K562 (cell line): ENCODE results near the gene AKNA. TPM values are rescaled to one million over a fixed set of nuclear protein-coding genes. Genes with fewer than 3 reads are reported as not detected.

Experiments used
- BRF1 ChIP-seq: IDR thresholded peaks from 3 replicates; pipeline ENCODE4 v1.6.1; 2011; ENCODE audit warnings: borderline replicate concordance, mild to moderate bottlenecking; ENCODE audit not compliant: insufficient read length; ENCODE audit errors: extremely low read depth
- CBX8 ChIP-seq: fragments of 200-600 bp; sonication (generic); IDR thresholded peaks from 2 replicates; pipeline ENCODE4 v1.6.1; 2012; ENCODE audit warnings: borderline replicate concordance, mixed run types, low read depth, mild to moderate bottlenecking, moderate library complexity, mixed read lengths, low read length, control low read depth, inconsistent platforms; ENCODE audit not compliant: poor library complexity, severe bottlenecking; ENCODE audit errors: extremely low read depth
- ETV5 ChIP-seq: sonication (generic); formaldehyde crosslinking; IDR thresholded peaks from 2 replicates; pipeline ENCODE4 v1.4.0; 2020; ENCODE audit warnings: low read depth, mild to moderate bottlenecking, missing genetic modification reagents
- HCFC1 ChIP-seq: IDR thresholded peaks from 2 replicates; pipeline ENCODE4 v1.6.1; 2012; ENCODE audit warnings: low read depth, low read length, improper control_type of control experiment
- HDAC2 ChIP-seq: fragments of 450-650 bp; IDR thresholded peaks from 2 replicates; pipeline ENCODE4 v1.6.1; 2016; ENCODE audit warnings: mild to moderate bottlenecking
- HLTF ChIP-seq: fragments of 450-650 bp; IDR thresholded peaks from 2 replicates; pipeline ENCODE4 v1.6.1; 2016
- HMGN3 ChIP-seq: IDR thresholded peaks from 2 replicates; pipeline ENCODE4 v1.6.1; 2011; ENCODE audit warnings: borderline replicate concordance, low read depth, mild to moderate bottlenecking, mixed read lengths, low read length; ENCODE audit not compliant: insufficient read length; ENCODE audit errors: extremely low read depth
- KHSRP ChIP-seq: fragments of 450-650 bp; IDR thresholded peaks from 2 replicates; pipeline ENCODE4 v1.6.1; 2017
- L3MBTL2 ChIP-seq: fragments of 450-650 bp; IDR thresholded peaks from 2 replicates; pipeline ENCODE4 v1.6.1; 2016; ENCODE audit warnings: mild to moderate bottlenecking, moderate library complexity
- MYC ChIP-seq, 2 experiments: fragments of 250-450 bp in 1 of 2; sonication (Bioruptor Pico) in 1 of 2; IDR thresholded peaks; 2 replicates each; pipeline versions ENCODE4 v1.5.1 to v1.6.1; 2012 to 2021; ENCODE audit warnings: low read depth in 2 of 2, borderline replicate concordance in 1 of 2, improper control_type of control experiment in 1 of 2, low read length in 1 of 2, mild to moderate bottlenecking in 1 of 2, moderate library complexity in 1 of 2
- NFE2L1 ChIP-seq: fragments of 450-650 bp; IDR thresholded peaks from 2 replicates; pipeline ENCODE4 v1.6.1; 2016; ENCODE audit warnings: missing genetic modification characterization, low read depth, mild to moderate bottlenecking, missing compliant biosample characterization, moderate library complexity, borderline replicate concordance
- PRMT5 ChIP-seq: sonication (generic); formaldehyde crosslinking; IDR thresholded peaks from 2 replicates; pipeline ENCODE4 v1.5.0; 2020; ENCODE audit warnings: missing genetic modification reagents
- PRPF4 ChIP-seq: fragments of 200-400 bp; formaldehyde crosslinking; IDR thresholded peaks from one replicate; pipeline ENCODE4 v1.6.1; 2017; ENCODE audit warnings: low read length, low read depth, mild to moderate bottlenecking; ENCODE audit not compliant: insufficient read depth, poor library complexity, severe bottlenecking
- PURB ChIP-seq: sonication (generic); formaldehyde crosslinking; IDR thresholded peaks from 2 replicates; pipeline ENCODE4 v1.9.0; 2021; ENCODE audit warnings: low read depth, mild to moderate bottlenecking, missing genetic modification reagents
- SIRT6 ChIP-seq: IDR thresholded peaks from one replicate; pipeline ENCODE4 v1.6.1; 2012; ENCODE audit warnings: low read depth, mild to moderate bottlenecking, control low read depth, inconsistent platforms, low read length, moderate library complexity
- SMARCA5 ChIP-seq: fragments of 450-650 bp; IDR thresholded peaks from 2 replicates; pipeline ENCODE4 v1.6.1; 2016
- SREBF1 ChIP-seq: fragments of 150-350 bp; IDR thresholded peaks from 2 replicates; pipeline ENCODE4 v1.6.1; 2014; ENCODE audit warnings: antibody characterized with exemption, low read depth, low read length, borderline replicate concordance
- SRSF3 ChIP-seq: fragments of 200-400 bp; formaldehyde crosslinking; IDR thresholded peaks from 2 replicates; pipeline ENCODE4 v1.6.1; 2016; ENCODE audit warnings: mild to moderate bottlenecking, low read length, moderate library complexity; ENCODE audit not compliant: insufficient read depth
- TAL1 ChIP-seq: fragments of 450-650 bp; IDR thresholded peaks from 2 replicates; pipeline ENCODE4 v1.6.1; 2016; ENCODE audit warnings: mild to moderate bottlenecking
- ZKSCAN1 ChIP-seq: fragments of 150-350 bp; IDR thresholded peaks from 2 replicates; pipeline ENCODE4 v1.6.1; 2016; ENCODE audit warnings: low read depth, low read length
- ZNF23 ChIP-seq: fragments of 250-450 bp; sonication (Bioruptor Pico); IDR thresholded peaks from 2 replicates; pipeline ENCODE4 v1.4.0; 2020; ENCODE audit warnings: mild to moderate bottlenecking
- ZNF311 ChIP-seq: fragments of 250-450 bp; sonication (Bioruptor Pico); IDR thresholded peaks from 2 replicates; pipeline ENCODE4 v1.4.0; 2020; ENCODE audit warnings: mild to moderate bottlenecking, moderate library complexity
- polyA plus RNA-seq, 8 experiments: library from polyadenylated mRNA; depleted of rRNA in 4 of 8; stranded (reverse) in 5 of 8; unstranded in 3 of 8; fragments of >200 nt; fragmentation: Nextera tagmentation in 2 of 8; fragmentation: Illumina TruSeq in 1 of 8; extraction: Ambion mirVana in 2 of 8; extraction: Trizol in 1 of 8; gene quantifications; 2 replicates each; pipeline versions ENCODE4 v1.2.1 to v1.2.3, GENCODE V29; 2011 to 2014; ENCODE audit warnings: inconsistent platforms in 1 of 8, missing spikeins in 1 of 8
- total RNA-seq, 7 experiments: library from RNA; depleted of rRNA in 6 of 7; stranded (reverse); fragments of >200 nt in 6 of 7; fragmentation: Illumina TruSeq in 2 of 7; extraction: Trizol in 2 of 7; gene quantifications; 2 replicates each; pipeline versions ENCODE4 v1.2.1 to v1.2.3, GENCODE V29; 2011 to 2021; ENCODE audit warnings: low replicate concordance in 1 of 7
- TF ChIP-seq, protein P1 (sequence below): sonication (generic); formaldehyde crosslinking; IDR thresholded peaks from 2 replicates; pipeline ENCODE4 v1.9.0; 2022; ENCODE audit warnings: mild to moderate bottlenecking, missing genetic modification reagents
- TF ChIP-seq, protein P2 (sequence below), 3 experiments: IDR thresholded peaks in 2 of 3; conservative IDR thresholded peaks in 1 of 3; 2 replicates each; pipeline ENCODE4 v1.5.1; 2011 to 2012; ENCODE audit warnings: low read length in 3 of 3, mild to moderate bottlenecking in 3 of 3, control low read depth in 2 of 3, improper control_type of control experiment in 1 of 3, inconsistent platforms in 1 of 3, low read depth in 1 of 3, mixed read lengths in 1 of 3, moderate library complexity in 1 of 3; ENCODE audit not compliant: insufficient read depth in 2 of 3
- TF ChIP-seq, protein P3 (sequence below): IDR thresholded peaks from 2 replicates; pipeline ENCODE4 v1.6.1; 2014; ENCODE audit warnings: antibody characterized with exemption

AKNA gene
- total and polyA plus RNA-seq, 9 of the 15 experiments (the other 6 are each of a cell fraction or from before 2014, with no cell fraction given), result 0.29 to 20.5 (median 3.9) TPM

DNA sequence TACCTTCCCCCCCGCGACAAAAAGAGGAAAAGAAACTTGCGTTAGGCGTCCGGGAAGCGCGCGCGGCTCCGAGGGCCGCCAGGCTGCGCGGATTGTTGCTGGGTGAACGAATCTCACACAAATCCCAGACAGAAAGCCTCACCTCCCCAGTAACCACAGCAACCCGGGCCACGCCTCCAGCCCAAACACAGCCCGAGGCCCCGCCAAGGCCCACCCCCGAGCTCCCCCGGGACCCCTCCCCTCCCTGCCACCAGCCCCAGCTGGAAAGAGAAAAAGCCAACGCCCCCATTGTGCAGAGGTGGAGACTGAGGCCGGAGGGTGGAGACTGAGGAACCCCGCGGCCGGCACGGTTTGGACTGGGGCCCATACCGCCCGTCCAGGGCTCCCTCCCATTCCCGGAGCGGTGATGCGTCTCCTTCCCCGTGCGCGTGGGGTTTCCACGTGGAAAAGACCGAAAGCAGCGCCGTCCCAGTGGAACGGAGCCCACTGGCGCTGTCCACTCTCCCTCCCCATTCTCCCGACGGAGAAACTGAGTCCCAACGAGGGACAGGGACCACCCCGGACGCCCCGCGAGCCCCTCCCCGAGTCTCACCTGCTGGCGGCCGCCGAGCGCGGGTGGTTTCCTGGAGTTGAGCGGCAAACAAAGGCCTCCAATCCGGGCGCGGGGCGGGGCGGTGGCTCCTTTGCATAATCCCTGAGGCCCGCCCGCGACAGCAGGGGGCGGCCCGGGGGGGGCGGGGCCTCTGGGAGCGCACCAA lies 10.2 kb upstream of the AKNA start (continued):
- TF ChIP-seq ZKSCAN1 (no peak), HLTF (no peak), MYC (IDR thresholded peaks at IDR 0.05; ENCODE audit: low read depth, low read length) (peak; percentile 14; the same call in 1 of the 2 replicates), MYC (CRISPR knock-in tag; IDR thresholded peaks at IDR 0.05; ENCODE audit: borderline replicate concordance, low read depth) (no peak), SRSF3 (no peak), ZNF311 (CRISPR knock-in tag) (no peak), TAL1 (no peak), PURB (CRISPR knock-in tag) (no peak), BRF1 (no peak), SMARCA5 (peak; percentile 94), L3MBTL2 (peak; percentile 57), PRMT5 (no peak), HCFC1 (no peak), ZNF23 (CRISPR knock-in tag) (no peak), SREBF1 (no peak), HMGN3 (peak; percentile 29), PRPF4 (no peak), NFE2L1 (no peak), ETV5 (no peak), CBX8 (no peak), KHSRP (no peak), HDAC2 (peak; percentile 91), SIRT6 (no peak)
- TF ChIP-seq, protein P1, sequence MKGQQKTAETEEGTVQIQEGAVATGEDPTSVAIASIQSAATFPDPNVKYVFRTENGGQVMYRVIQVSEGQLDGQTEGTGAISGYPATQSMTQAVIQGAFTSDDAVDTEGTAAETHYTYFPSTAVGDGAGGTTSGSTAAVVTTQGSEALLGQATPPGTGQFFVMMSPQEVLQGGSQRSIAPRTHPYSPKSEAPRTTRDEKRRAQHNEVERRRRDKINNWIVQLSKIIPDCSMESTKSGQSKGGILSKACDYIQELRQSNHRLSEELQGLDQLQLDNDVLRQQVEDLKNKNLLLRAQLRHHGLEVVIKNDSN, result no peak
- TF ChIP-seq, protein P2, sequence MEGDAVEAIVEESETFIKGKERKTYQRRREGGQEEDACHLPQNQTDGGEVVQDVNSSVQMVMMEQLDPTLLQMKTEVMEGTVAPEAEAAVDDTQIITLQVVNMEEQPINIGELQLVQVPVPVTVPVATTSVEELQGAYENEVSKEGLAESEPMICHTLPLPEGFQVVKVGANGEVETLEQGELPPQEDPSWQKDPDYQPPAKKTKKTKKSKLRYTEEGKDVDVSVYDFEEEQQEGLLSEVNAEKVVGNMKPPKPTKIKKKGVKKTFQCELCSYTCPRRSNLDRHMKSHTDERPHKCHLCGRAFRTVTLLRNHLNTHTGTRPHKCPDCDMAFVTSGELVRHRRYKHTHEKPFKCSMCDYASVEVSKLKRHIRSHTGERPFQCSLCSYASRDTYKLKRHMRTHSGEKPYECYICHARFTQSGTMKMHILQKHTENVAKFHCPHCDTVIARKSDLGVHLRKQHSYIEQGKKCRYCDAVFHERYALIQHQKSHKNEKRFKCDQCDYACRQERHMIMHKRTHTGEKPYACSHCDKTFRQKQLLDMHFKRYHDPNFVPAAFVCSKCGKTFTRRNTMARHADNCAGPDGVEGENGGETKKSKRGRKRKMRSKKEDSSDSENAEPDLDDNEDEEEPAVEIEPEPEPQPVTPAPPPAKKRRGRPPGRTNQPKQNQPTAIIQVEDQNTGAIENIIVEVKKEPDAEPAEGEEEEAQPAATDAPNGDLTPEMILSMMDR (IDR thresholded peaks at IDR 0.05 in 2 of 3, conservative IDR thresholded peaks at IDR 0.05 in 1 of 3; ENCODE audit: insufficient read depth in 2 of 3, low read depth in 1 of 3, low read length in 3 of 3), result no peak
- TF ChIP-seq, protein P3, sequence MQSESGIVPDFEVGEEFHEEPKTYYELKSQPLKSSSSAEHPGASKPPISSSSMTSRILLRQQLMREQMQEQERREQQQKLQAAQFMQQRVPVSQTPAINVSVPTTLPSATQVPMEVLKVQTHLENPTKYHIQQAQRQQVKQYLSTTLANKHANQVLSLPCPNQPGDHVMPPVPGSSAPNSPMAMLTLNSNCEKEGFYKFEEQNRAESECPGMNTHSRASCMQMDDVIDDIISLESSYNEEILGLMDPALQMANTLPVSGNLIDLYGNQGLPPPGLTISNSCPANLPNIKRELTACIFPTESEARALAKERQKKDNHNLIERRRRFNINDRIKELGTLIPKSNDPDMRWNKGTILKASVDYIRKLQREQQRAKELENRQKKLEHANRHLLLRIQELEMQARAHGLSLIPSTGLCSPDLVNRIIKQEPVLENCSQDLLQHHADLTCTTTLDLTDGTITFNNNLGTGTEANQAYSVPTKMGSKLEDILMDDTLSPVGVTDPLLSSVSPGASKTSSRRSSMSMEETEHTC, result no peak
